ENCODE results near the gene SLC9A5. TPM values are rescaled to one million over a fixed set of nuclear protein-coding genes. Genes with fewer than 3 reads are reported as not detected.

The SLC9A5 gene
- total and polyA plus RNA-seq, 9 of the 15 experiments (the other 6 are each of a cell fraction or from before 2014, with no cell fraction given) = 0.06 to 3.1 (median 1.2) TPM

DNA sequence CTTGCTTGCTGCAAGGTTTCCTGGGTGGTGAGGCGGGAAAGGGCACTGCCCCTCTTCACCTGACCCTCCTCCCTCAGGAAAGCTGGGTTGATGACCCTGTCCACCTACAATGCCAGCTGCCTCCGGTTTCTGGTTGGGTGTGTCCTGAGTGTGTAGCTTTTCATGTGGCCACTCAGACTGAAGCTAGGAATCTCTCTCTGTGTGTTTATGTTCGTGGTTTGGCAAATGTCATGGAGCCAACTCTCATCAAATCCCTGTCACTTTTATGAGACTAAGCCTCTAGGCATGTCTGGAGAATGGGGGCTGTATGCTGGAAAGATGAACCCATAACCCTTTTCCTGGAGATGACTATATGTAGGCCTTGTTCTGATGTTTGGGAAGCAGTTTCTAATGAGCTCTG lies 47.6 kb downstream of the SLC9A5 start (continued):
- TF ChIP-seq, protein P1, sequence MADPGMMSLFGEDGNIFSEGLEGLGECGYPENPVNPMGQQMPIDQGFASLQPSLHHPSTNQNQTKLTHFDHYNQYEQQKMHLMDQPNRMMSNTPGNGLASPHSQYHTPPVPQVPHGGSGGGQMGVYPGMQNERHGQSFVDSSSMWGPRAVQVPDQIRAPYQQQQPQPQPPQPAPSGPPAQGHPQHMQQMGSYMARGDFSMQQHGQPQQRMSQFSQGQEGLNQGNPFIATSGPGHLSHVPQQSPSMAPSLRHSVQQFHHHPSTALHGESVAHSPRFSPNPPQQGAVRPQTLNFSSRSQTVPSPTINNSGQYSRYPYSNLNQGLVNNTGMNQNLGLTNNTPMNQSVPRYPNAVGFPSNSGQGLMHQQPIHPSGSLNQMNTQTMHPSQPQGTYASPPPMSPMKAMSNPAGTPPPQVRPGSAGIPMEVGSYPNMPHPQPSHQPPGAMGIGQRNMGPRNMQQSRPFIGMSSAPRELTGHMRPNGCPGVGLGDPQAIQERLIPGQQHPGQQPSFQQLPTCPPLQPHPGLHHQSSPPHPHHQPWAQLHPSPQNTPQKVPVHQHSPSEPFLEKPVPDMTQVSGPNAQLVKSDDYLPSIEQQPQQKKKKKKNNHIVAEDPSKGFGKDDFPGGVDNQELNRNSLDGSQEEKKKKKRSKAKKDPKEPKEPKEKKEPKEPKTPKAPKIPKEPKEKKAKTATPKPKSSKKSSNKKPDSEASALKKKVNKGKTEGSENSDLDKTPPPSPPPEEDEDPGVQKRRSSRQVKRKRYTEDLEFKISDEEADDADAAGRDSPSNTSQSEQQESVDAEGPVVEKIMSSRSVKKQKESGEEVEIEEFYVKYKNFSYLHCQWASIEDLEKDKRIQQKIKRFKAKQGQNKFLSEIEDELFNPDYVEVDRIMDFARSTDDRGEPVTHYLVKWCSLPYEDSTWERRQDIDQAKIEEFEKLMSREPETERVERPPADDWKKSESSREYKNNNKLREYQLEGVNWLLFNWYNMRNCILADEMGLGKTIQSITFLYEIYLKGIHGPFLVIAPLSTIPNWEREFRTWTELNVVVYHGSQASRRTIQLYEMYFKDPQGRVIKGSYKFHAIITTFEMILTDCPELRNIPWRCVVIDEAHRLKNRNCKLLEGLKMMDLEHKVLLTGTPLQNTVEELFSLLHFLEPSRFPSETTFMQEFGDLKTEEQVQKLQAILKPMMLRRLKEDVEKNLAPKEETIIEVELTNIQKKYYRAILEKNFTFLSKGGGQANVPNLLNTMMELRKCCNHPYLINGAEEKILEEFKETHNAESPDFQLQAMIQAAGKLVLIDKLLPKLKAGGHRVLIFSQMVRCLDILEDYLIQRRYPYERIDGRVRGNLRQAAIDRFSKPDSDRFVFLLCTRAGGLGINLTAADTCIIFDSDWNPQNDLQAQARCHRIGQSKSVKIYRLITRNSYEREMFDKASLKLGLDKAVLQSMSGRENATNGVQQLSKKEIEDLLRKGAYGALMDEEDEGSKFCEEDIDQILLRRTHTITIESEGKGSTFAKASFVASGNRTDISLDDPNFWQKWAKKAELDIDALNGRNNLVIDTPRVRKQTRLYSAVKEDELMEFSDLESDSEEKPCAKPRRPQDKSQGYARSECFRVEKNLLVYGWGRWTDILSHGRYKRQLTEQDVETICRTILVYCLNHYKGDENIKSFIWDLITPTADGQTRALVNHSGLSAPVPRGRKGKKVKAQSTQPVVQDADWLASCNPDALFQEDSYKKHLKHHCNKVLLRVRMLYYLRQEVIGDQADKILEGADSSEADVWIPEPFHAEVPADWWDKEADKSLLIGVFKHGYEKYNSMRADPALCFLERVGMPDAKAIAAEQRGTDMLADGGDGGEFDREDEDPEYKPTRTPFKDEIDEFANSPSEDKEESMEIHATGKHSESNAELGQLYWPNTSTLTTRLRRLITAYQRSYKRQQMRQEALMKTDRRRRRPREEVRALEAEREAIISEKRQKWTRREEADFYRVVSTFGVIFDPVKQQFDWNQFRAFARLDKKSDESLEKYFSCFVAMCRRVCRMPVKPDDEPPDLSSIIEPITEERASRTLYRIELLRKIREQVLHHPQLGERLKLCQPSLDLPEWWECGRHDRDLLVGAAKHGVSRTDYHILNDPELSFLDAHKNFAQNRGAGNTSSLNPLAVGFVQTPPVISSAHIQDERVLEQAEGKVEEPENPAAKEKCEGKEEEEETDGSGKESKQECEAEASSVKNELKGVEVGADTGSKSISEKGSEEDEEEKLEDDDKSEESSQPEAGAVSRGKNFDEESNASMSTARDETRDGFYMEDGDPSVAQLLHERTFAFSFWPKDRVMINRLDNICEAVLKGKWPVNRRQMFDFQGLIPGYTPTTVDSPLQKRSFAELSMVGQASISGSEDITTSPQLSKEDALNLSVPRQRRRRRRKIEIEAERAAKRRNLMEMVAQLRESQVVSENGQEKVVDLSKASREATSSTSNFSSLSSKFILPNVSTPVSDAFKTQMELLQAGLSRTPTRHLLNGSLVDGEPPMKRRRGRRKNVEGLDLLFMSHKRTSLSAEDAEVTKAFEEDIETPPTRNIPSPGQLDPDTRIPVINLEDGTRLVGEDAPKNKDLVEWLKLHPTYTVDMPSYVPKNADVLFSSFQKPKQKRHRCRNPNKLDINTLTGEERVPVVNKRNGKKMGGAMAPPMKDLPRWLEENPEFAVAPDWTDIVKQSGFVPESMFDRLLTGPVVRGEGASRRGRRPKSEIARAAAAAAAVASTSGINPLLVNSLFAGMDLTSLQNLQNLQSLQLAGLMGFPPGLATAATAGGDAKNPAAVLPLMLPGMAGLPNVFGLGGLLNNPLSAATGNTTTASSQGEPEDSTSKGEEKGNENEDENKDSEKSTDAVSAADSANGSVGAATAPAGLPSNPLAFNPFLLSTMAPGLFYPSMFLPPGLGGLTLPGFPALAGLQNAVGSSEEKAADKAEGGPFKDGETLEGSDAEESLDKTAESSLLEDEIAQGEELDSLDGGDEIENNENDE (IDR thresholded peaks at IDR 0.05; ENCODE audit: low read depth, low read length) = no peak
- no peak for TF ChIP-seq FOXK2 (conservative IDR thresholded peaks at IDR 0.05 in 1 of 2, IDR thresholded peaks at IDR 0.05 in 1 of 2; ENCODE audit: low read depth in 2 of 2)
- TF ChIP-seq SP1 (CRISPR knock-in tag; IDR thresholded peaks at IDR 0.05) = no peak

Measured in K562 (cell line).